EH (cell line): ENCODE data around the gene LRRK2.
"Not testable (repeated sequence)": the region's sequence is repeated elsewhere in the genome, so short reads cannot be mapped to it uniquely, and the experiment has no call there.

Experiments used
- DNase-seq: peaks from one replicate; pipeline ENCODE4 v3.0.0-alpha.2; 2015; ENCODE audit warnings: low read depth

The LRRK2 gene

GRCh38 chr12:40224439-40225291, at the start of gene LRRK2:
LRRK2 (plus strand) TSS chr12:40224997; CDS start chr12:40225132, 135 bp downstream.
- peak; percentile 66 for DNase-seq

- DNase-seq: no peak
These were observed 49.8 kb upstream of the LRRK2 start for GRCh38 chr12:40175045-40175444.

- DNase-seq: no peak
These were observed 49.3 kb upstream of the LRRK2 start for GRCh38 chr12:40175489-40175888.

GRCh38 chr12:40178701-40179100, 46.1 kb upstream of the LRRK2 start:
- DNase-seq: no peak

- no peak for DNase-seq
These were observed 43.3 kb upstream of the LRRK2 start for GRCh38 chr12:40181490-40181889.

- DNase-seq: no peak
These were observed 41.1 kb upstream of the LRRK2 start for GRCh38 chr12:40183715-40184114.

- no peak for DNase-seq
These were observed 40.1 kb upstream of the LRRK2 start for GRCh38 chr12:40184493-40185302.

GRCh38 chr12:40185303-40185693, 39.5 kb upstream of the LRRK2 start:
- DNase-seq: no peak

- no peak for DNase-seq
These were observed 36.1 kb upstream of the LRRK2 start for GRCh38 chr12:40188558-40189320.

GRCh38 chr12:40192704-40193255, 32.0 kb upstream of the LRRK2 start:
- DNase-seq: no peak

- no peak for DNase-seq
These were observed 30.0 kb upstream of the LRRK2 start for GRCh38 chr12:40194846-40195245.

GRCh38 chr12:40197590-40197989, 27.2 kb upstream of the LRRK2 start:
- DNase-seq: no peak

- DNase-seq: peak; percentile 9
These were observed 26.2 kb upstream of the LRRK2 start for GRCh38 chr12:40198601-40199000.

GRCh38 chr12:40202095-40203059, 22.4 kb upstream of the LRRK2 start:
- no peak for DNase-seq

- DNase-seq: no peak
These were observed 21.8 kb upstream of the LRRK2 start for GRCh38 chr12:40203060-40203430.

- no peak for DNase-seq
These were observed 20.5 kb upstream of the LRRK2 start for GRCh38 chr12:40204337-40204736.

- DNase-seq: no peak
These were observed 17.2 kb upstream of the LRRK2 start for GRCh38 chr12:40207551-40207950.

GRCh38 chr12:40208707-40209446, 15.9 kb upstream of the LRRK2 start:
- no peak for DNase-seq

- no peak for DNase-seq
These were observed 14.9 kb upstream of the LRRK2 start for GRCh38 chr12:40209886-40210285.

GRCh38 chr12:40211186-40211585, 13.6 kb upstream of the LRRK2 start:
- DNase-seq: not testable (repeated sequence)
